GM18505 (cell line): ENCODE results near the gene ADGRL2.

Source experiments
- ATAC-seq: cut with Tn5 transposase; IDR thresholded peaks from one replicate; pipeline ENCODE4 v1.9.1; 2021; ENCODE audit not compliant: unreplicated experiment
- POLR2A ChIP-seq: IDR thresholded peaks from 4 replicates; pipeline ENCODE4 v1.6.1; 2011; ENCODE audit warnings: borderline replicate concordance; ENCODE audit not compliant: insufficient read depth, insufficient read length; ENCODE audit errors: extremely low read depth

Gene ADGRL2

DNA sequence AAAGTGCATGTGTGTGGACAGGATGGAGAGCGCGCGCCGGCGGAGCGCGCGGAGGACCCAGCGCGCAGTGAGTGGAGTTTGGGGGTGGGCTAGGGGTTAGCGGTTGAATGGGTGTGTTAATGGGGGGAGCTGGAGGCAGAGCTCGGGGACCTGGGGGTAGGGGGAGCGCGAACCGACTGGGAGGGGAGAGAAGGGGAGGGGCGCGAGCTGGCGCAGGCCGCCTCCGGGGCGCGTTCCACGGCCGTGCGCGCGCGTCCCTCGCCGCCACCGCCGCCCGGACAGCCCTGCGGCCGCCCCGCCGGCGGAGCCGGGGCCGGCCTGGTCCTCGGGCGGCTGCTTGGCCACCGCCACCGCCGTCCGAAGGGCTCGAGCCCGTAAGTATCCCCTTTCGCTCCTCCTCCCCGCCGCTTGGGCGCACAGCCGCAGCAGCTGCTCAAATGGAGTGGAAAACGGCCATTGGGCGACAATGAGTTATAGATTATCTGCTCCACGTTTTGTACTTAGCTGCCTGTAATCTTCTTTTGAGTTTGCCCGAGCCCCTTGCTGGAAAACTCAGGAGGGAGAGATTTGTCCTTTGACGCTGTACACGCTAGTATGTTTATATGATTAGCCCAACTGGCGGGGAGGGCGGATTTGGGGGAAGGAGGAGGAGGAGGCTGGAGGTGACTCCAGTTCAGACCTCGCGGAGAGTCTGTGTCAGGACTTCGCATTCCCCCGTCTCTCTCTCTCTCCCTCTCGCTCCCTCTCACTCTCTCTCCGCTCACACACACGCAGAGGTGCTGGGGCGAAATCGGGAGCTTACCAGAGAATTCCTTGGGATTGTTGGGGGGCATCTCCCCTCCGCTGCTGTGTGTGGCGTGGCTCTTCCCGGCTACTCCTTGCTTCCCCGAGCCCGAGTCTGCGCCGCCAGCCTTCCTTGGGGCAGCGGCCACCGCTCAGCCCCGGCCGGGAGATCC, at the start of gene ADGRL2:
ADGRL2 (plus strand) TSS at position 240 of the 956 bp plus-strand sequence. CDS start 36,051 bp downstream, outside the sequence.
- ATAC-seq = peak; percentile 54
- no peak for TF ChIP-seq POLR2A

DNA sequence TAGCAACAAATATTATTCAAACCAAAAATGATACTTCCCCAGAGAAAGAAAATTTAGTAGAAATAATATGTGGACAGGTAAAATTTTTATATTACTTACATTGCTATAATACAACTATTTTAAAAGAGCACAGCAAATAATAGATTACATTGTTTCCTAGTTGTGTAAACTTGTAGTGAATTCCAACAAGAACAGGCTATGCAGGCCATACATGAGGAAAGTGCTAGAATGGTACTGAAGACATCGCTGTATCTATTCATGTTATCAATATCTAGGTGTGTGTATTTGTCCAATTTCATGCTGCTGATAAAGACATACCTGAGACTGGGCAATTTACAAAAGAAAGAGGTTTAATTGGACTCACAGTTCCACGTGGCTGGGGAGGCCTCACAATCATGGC, 47.9 kb upstream of the ADGRL2 start:
- no peak for ATAC-seq
- TF ChIP-seq POLR2A = no peak

GRCh38 chr1:81754424-81754823, 46.3 kb upstream of the ADGRL2 start:
- no peak for TF ChIP-seq POLR2A
- ATAC-seq = no peak

DNA sequence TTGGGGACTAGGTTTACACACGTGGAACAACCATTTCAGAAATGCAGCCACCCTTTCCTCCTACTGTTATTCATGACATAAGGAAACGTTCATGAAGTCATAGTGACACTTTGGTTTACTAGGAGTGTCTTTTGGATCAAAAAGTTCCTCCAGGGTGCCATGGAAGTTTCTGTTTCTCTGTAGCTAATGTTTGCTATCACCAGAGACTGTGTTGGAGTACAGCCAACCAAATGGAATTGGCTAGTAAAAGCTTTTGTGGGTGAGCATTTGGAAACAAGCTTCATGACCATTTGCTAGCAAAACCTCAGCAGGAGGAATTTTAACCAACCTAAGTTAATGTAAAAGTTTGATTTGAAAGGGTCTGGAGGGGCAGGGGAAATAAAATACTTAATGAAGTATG, 43.9 kb upstream of the ADGRL2 start:
- no peak for TF ChIP-seq POLR2A
- no peak for ATAC-seq

- no peak for ATAC-seq
- TF ChIP-seq POLR2A = no peak
Observed at GRCh38 chr1:81757398-81758020, 43.2 kb upstream of the ADGRL2 start.

DNA sequence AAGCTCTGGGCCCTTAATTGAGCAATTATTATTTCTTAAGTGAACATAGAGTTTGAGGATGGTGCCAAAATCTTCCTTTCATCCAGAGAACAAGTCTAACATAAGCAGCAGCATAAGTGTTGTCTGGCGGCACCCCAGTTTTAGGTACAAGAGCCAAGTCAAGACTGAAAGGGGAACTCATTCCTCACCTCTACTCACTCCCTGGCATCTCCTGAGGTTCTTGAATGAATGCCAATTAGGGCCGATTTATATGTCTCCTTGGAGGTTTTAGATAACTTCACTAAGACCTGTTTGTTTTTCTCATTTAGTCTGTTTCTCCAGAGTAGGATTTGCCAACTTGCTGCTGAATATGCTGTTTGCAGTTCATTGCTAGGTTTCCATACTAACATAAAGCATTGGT, 42.6 kb upstream of the ADGRL2 start:
- no peak for TF ChIP-seq POLR2A
- ATAC-seq = no peak

GRCh38 chr1:81760477-81761097, 40.1 kb upstream of the ADGRL2 start:
- TF ChIP-seq POLR2A = no peak
- ATAC-seq = no peak

- no peak for TF ChIP-seq POLR2A
- no peak for ATAC-seq
Observed at GRCh38 chr1:81775510-81775909, 25.2 kb upstream of the ADGRL2 start.

DNA sequence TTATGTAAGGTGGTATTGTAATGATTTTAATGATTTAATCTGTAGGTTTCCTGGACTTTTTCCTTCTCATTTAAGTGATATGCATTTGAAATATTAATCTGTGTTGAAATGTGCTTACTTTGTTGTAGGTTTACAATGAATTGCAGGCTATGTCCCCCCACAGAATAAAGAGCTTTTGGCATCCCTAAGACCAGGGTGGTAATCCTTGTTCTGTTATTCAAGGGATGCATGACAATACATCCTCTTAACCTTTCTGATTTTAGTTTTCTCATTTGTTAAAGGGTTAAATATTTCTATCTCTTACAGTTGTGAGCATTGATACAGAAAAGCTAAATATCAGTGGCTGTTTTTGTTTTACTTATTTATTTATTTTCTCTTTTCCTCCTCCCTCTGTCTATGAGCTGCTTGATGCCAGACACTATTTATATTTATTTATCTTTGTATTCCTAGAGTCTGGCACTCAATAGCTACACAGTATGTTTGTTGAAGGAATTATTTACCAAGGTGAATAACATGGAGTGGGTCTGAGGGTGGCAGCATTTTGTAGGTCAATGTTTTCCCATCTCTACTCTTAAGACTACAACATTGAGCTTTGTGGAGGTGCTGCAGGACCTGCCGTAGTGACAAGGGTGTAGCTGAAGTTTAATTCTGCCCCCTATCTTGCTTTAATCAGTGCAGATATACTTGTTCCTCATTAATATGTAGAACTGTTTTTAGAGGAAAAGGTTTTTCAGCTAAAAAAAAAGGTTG, 19.9 kb upstream of the ADGRL2 start:
- ATAC-seq = no peak
- TF ChIP-seq POLR2A = no peak

- no peak for TF ChIP-seq POLR2A
Observed at GRCh38 chr1:81781749-81782148, 19.0 kb upstream of the ADGRL2 start.

DNA sequence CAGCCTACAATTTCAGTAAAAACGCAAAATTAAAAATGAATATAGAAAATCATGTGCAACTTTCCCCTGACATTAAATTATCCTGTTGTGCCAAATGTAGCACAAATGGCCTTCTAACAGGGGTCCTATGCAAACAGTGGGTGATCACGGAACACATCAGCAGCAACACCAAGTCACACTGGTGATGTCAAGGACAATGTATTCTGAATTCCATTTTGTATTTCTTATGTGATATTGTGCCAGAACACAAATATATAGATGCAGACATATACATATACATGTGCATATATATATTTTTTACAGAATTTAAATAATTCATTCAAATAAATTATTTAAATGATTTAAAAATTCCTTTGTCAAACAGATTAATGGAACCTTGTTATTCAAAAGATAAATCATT, 8.6 kb upstream of the ADGRL2 start:
- no peak for TF ChIP-seq POLR2A
- no peak for ATAC-seq

More at GRCh38 chr1:81781749-81782148, 19.0 kb upstream of the ADGRL2 start:
- ATAC-seq = no peak

GRCh38 chr1:81797701-81798100, 3.0 kb upstream of the ADGRL2 start:
- ATAC-seq = no peak
- TF ChIP-seq POLR2A = no peak
